GM23248 (cell line): Measurements from ENCODE around the gene FNDC3B. TPM values are rescaled to one million over a fixed set of nuclear protein-coding genes. Genes with fewer than 3 reads are reported as not detected.

ENCODE experiments used
- DNase-seq: peaks from one replicate; pipeline ENCODE4 v3.0.0-alpha.2; 2015
- H2AFZ ChIP-seq: fragments of 200-600 bp; sonication (generic); 2 replicates; pipeline ENCODE4 v1.6.1; 2016; ENCODE audit warnings: antibody characterized with exemption
- H3F3A ChIP-seq: fragments of 200-600 bp; sonication (generic); 2 replicates; pipeline ENCODE4 v1.6.1; 2016; ENCODE audit warnings: mild to moderate bottlenecking, antibody characterized with exemption, mixed run types; ENCODE audit not compliant: insufficient read depth
- H3K27ac ChIP-seq: fragments of 200-600 bp; sonication (generic); 2 replicates; pipeline ENCODE4 v1.5.1; 2016; ENCODE audit warnings: mild to moderate bottlenecking
- H3K27me3 ChIP-seq: fragments of 200-600 bp; sonication (generic); replicated peaks from 2 replicates; pipeline ENCODE4 v1.6.1; 2016; ENCODE audit warnings: mild to moderate bottlenecking; ENCODE audit not compliant: insufficient read depth
- H3K36me3 ChIP-seq: fragments of 200-600 bp; sonication (generic); 2 replicates; pipeline ENCODE4 v1.6.1; 2016; ENCODE audit warnings: low read depth, mild to moderate bottlenecking
- H3K4me1 ChIP-seq: fragments of 200-600 bp; sonication (generic); 2 replicates; pipeline ENCODE4 v1.6.1; 2016; ENCODE audit warnings: mild to moderate bottlenecking; ENCODE audit not compliant: insufficient read depth
- H3K4me2 ChIP-seq: fragments of 200-600 bp; sonication (generic); one replicate; pipeline ENCODE4 v1.6.1; 2016; ENCODE audit warnings: mild to moderate bottlenecking; ENCODE audit not compliant: unreplicated experiment
- H3K4me3 ChIP-seq: fragments of 200-600 bp; sonication (generic); 2 replicates; pipeline ENCODE4 v1.5.1; 2016; ENCODE audit warnings: mild to moderate bottlenecking
- H3K79me2 ChIP-seq: fragments of 200-600 bp; sonication (generic); 2 replicates; pipeline ENCODE4 v1.6.1; 2016; ENCODE audit warnings: mild to moderate bottlenecking; ENCODE audit not compliant: insufficient read depth
- H3K9ac ChIP-seq: fragments of 200-600 bp; sonication (generic); 2 replicates; pipeline ENCODE4 v1.6.1; 2016; ENCODE audit warnings: mild to moderate bottlenecking
- H3K9me2 ChIP-seq: fragments of 200-600 bp; sonication (generic); 2 replicates; pipeline ENCODE4 v1.6.1; 2016; ENCODE audit warnings: mixed run types, mild to moderate bottlenecking, moderate library complexity; ENCODE audit not compliant: insufficient read depth
- H3K9me3 ChIP-seq: fragments of 200-600 bp; sonication (generic); one replicate; pipeline ENCODE4 v1.6.1; 2017; ENCODE audit warnings: low read depth
- H4K20me1 ChIP-seq: fragments of 200-600 bp; sonication (generic); 2 replicates; pipeline ENCODE4 v1.6.0; 2016; ENCODE audit not compliant: insufficient read depth
- EZH2 ChIP-seq: fragments of 200-600 bp; sonication (generic); IDR thresholded peaks from 2 replicates; pipeline ENCODE4 v1.6.1; 2018; ENCODE audit warnings: antibody characterized with exemption, mild to moderate bottlenecking; ENCODE audit not compliant: insufficient read depth, poor library complexity, severe bottlenecking
- EZH2phosphoT487 ChIP-seq: fragments of 200-600 bp; sonication (generic); IDR thresholded peaks from 2 replicates; pipeline ENCODE4 v1.6.1; 2018; ENCODE audit warnings: antibody characterized with exemption, moderate library complexity, mild to moderate bottlenecking, low read depth; ENCODE audit not compliant: insufficient read depth
- WGBS, 2 experiments: methylation state at CpG; one replicate each; pipeline ENCODE4 v1.1.6; 2015 to 2017; ENCODE audit warnings: low lambda C conversion rate in 2 of 2, low coverage in 1 of 2; ENCODE audit errors: missing lambda C conversion rate in 2 of 2; 5-methylcytosine and 5-hydroxymethylcytosine counted together
- in situ Hi-C: fragments of 300-500 bp; cut with MboI; formaldehyde crosslinking; loops from 2 replicates; pipeline ENCODE4 v1.15.0; 2020
- polyA plus RNA-seq: library from polyadenylated mRNA; unstranded; fragments of >200 nt; fragmentation: Nextera tagmentation; extraction: Ambion mirVana; gene quantifications from 2 replicates; pipeline ENCODE4 v1.2.1, GENCODE V29; 2016
- total RNA-seq: library from RNA; depleted of rRNA; stranded (reverse); fragments of >200 nt; shearing (Covaris generic); gene quantifications from 2 replicates; pipeline ENCODE4 v1.2.3, GENCODE V29; 2014

Gene FNDC3B
- total and polyA plus RNA-seq, 2 experiments from 2014 or later: 85.5 to 123 TPM

GRCh38 chr3:172161959-172162358 is 122.6 kb downstream of the FNDC3B start:
- H3K27ac ChIP-seq: no peak overlapping the region
- in situ Hi-C loops: no loop called here
- peaks cover 57% of the 10 kb centered on the region for H3F3A ChIP-seq
- DNase-seq: no peak
- 97 to 98% methylated on average over 9 of the region's 9 CpGs for WGBS, 2 experiments
- H3K4me3 ChIP-seq: no peak overlapping the region
- H3K9ac ChIP-seq: no peak overlapping the region
- H3K79me2 ChIP-seq: peaks cover 100% of the 10 kb centered on the region
- TF ChIP-seq EZH2 (no peak), EZH2phosphoT487 (no peak)
- H3K27me3 ChIP-seq: no peaks in the 10 kb centered on the region
- no peaks in the 10 kb centered on the region for H3K9me3 ChIP-seq
- H3K9me2 ChIP-seq: no peaks in the 10 kb centered on the region
- peaks cover 35% of the 10 kb centered on the region for H3K4me1 ChIP-seq
- H3K4me2 ChIP-seq: no peak overlapping the region
- H2AFZ ChIP-seq: no peak overlapping the region
- peaks cover 31% of the 10 kb centered on the region; the same call in 1 of the 2 replicates for H4K20me1 ChIP-seq
- 0 out of 2 replicates have a peak, but pooled peaks cover 4% of the 10 kb centered on the region for H3K36me3 ChIP-seq

DNA sequence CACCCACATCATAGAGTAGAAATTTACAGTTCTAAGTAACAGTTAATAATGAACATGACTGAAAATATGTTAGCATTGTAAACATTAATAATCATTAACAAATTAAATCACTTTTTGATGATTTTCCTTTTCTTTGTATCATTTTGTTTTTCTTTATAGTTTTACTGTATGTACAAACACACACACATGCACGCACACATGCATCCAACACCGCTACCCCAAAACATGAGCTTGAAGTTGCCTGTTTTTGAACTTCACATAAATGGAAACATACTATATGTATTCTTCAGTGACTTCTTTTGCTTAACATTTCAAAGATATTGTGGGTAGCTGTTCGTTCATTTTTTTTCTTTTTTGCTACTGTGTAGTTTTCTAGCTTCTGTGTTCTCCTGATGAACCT is 123.9 kb downstream of the FNDC3B start:
- H2AFZ ChIP-seq: no peak overlapping the region
- H3K4me3 ChIP-seq: no peak overlapping the region
- no peak for DNase-seq
- no peak overlapping the region for H3K9ac ChIP-seq
- WGBS, 2 experiments: 84 to 90% methylated on average over 3 of the region's 3 CpGs
- H3K79me2 ChIP-seq: peaks cover 100% of the 10 kb centered on the region
- H4K20me1 ChIP-seq: peaks cover 27% of the 10 kb centered on the region; the same call in 1 of the 2 replicates
- no peaks in the 10 kb centered on the region for H3K27me3 ChIP-seq
- no peak for TF ChIP-seq EZH2phosphoT487
- no peak for TF ChIP-seq EZH2
- peaks cover 29% of the 10 kb centered on the region for H3K4me1 ChIP-seq
- peaks cover 48% of the 10 kb centered on the region for H3F3A ChIP-seq
- no peak overlapping the region for H3K27ac ChIP-seq
- in situ Hi-C loops: no loop called here
- no peaks in the 10 kb centered on the region for H3K9me2 ChIP-seq
- H3K36me3 ChIP-seq: 0 out of 2 replicates have a peak, but pooled peaks cover 4% of the 10 kb centered on the region
- H3K4me2 ChIP-seq: no peak overlapping the region
- H3K9me3 ChIP-seq: no peaks in the 10 kb centered on the region

DNA sequence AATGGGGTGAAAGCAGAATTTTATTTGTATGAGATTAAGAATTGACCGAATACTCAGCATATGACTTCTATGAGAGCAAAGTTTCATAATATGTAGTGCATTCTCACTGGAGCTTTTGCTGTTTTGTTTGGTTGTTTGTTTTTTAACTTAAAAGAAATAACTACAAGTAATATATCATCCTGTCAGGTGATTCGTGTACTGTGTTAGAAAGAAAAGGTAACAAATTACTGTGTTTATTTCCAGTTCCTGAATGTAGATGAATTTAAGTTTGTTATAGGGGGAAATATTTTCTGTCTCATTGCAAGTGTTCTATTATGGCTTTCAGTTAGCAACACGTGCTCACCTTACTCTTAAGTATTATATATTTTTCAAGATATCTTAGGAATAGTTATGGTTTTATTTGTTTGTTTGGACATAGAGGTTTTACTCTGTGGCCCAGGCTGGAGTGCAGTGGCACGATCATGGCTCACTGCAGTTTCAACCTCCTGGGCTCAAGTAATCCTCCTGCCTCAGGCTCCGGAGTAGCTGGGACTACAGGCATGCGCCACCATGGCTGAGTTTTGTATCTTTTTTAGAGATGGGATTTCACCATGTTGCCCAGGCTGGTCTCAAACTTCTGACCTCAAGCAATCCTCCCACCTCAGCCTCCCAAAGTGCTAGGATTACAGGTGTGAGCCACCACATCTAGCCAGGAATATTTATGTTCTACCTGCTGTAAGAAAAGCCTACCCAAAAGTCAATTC is 125.4 kb downstream of the FNDC3B start:
- Histone ChIP-seq H3K4me1 (peaks cover 35% of the 10 kb centered on the region), H3K4me2 (no peak overlapping the region), H3K36me3 (0 out of 2 replicates have a peak, but pooled peaks cover 4% of the 10 kb centered on the region), H3K4me3 (no peak overlapping the region), H4K20me1 (peaks cover 30% of the 10 kb centered on the region), H3K27ac (no peak overlapping the region), H3K9me2 (no peaks in the 10 kb centered on the region), H2AFZ (no peak overlapping the region), H3K27me3 (no peaks in the 10 kb centered on the region), H3K79me2 (peaks cover 100% of the 10 kb centered on the region), H3K9me3 (no peaks in the 10 kb centered on the region), H3F3A (peaks cover 45% of the 10 kb centered on the region), H3K9ac (no peak overlapping the region)
- in situ Hi-C loops: no loop called here
- no peak for DNase-seq
- TF ChIP-seq EZH2phosphoT487 (no peak), EZH2 (no peak)
- 89% methylated on average over 6 of the region's 6 CpGs for WGBS, 2 experiments

GRCh38 chr3:172166261-172166660 is 126.9 kb downstream of the FNDC3B start:
- H3K79me2 ChIP-seq: peaks cover 100% of the 10 kb centered on the region
- TF ChIP-seq EZH2 (no peak), EZH2phosphoT487 (no peak)
- H3K4me3 ChIP-seq: no peak overlapping the region
- no peak overlapping the region for H3K4me2 ChIP-seq
- peaks cover 35% of the 10 kb centered on the region for H3K4me1 ChIP-seq
- in situ Hi-C loops: no loop called here
- no peaks in the 10 kb centered on the region for H3K9me2 ChIP-seq
- peaks cover 17% of the 10 kb centered on the region for H4K20me1 ChIP-seq
- H3K27me3 ChIP-seq: no peaks in the 10 kb centered on the region
- H3K36me3 ChIP-seq: 0 out of 2 replicates have a peak, but pooled peaks cover 4% of the 10 kb centered on the region
- peaks cover 46% of the 10 kb centered on the region for H3F3A ChIP-seq
- no peak overlapping the region for H3K9ac ChIP-seq
- no peak for DNase-seq
- no peaks in the 10 kb centered on the region for H3K9me3 ChIP-seq
- WGBS, 2 experiments: 94 to 99% methylated on average over 6 of the region's 6 CpGs
- no peak overlapping the region for H3K27ac ChIP-seq
- no peak overlapping the region for H2AFZ ChIP-seq
